Astrocyte (in vitro differentiated cells and primary cell): ENCODE measurements around the gene CAMK1D.

Experiments
- EZH2 ChIP-seq: IDR thresholded peaks from 2 replicates; pipeline ENCODE4 v1.6.1; 2012; ENCODE audit warnings: mild to moderate bottlenecking, low read length, inconsistent platforms; ENCODE audit not compliant: insufficient read depth
- TF ChIP-seq, protein P1 (sequence below): IDR thresholded peaks from 2 replicates; pipeline ENCODE4 v1.5.1; 2011; ENCODE audit warnings: low read depth, mild to moderate bottlenecking, inconsistent platforms, low read length, moderate library complexity; ENCODE audit not compliant: insufficient read depth

DNA sequence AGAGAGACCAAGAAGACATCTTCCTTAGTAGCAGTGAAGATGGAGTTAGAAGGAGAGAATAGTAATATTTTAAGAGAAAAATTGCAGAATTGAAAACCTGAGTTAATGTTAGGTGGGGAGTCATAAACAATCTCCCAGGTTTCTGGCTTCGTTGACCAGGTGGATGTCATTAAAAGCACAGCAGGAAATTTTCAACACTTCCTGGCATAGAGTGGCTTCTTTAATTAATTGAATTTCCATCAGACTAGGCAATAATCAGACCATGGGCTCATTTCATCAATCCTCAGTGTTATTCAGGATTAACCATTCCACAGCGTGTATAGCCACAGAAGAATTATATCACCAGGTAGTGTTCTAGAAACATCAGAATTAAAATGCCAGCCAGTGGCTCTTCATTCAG is 383.9 kb downstream of the CAMK1D start:
- TF ChIP-seq, protein P1, sequence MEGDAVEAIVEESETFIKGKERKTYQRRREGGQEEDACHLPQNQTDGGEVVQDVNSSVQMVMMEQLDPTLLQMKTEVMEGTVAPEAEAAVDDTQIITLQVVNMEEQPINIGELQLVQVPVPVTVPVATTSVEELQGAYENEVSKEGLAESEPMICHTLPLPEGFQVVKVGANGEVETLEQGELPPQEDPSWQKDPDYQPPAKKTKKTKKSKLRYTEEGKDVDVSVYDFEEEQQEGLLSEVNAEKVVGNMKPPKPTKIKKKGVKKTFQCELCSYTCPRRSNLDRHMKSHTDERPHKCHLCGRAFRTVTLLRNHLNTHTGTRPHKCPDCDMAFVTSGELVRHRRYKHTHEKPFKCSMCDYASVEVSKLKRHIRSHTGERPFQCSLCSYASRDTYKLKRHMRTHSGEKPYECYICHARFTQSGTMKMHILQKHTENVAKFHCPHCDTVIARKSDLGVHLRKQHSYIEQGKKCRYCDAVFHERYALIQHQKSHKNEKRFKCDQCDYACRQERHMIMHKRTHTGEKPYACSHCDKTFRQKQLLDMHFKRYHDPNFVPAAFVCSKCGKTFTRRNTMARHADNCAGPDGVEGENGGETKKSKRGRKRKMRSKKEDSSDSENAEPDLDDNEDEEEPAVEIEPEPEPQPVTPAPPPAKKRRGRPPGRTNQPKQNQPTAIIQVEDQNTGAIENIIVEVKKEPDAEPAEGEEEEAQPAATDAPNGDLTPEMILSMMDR, result no peak
- TF ChIP-seq EZH2, result no peak
